ENCODE results near the gene SMURF1.

DNA sequence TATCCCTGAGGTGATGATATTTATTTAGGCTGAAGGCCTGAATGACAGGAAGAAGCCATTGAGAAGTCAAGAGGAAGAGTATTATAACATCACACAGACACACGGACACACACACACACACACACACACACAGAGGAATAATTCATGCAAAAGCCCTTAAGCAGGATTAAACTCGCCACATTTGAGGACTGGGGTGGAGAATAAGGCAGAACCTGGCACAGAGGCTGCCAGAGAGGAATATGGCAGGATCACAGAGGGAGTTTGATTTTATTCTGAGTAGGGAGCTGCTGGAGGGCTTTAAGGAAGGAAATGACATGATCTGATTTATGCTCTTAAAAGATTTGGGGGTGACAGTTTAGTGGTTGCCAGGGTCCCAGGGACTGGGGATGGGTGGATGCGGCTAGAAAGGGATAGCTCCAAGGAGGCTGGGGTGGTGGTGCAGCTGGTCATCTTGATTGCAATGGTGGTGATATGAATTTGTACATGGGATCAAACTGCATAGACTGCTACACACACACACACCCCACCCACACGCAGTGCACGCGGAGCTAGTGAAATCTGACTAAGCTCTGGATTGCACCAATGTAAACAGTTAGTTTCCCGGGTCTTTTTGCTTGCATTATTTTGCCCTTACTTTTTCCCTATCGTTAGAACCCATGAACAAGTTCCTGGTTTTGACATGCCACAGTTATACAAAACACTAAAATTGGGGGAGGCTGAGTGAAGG lies 11.2 kb downstream of the SMURF1 start:
- TF ChIP-seq, protein P1, sequence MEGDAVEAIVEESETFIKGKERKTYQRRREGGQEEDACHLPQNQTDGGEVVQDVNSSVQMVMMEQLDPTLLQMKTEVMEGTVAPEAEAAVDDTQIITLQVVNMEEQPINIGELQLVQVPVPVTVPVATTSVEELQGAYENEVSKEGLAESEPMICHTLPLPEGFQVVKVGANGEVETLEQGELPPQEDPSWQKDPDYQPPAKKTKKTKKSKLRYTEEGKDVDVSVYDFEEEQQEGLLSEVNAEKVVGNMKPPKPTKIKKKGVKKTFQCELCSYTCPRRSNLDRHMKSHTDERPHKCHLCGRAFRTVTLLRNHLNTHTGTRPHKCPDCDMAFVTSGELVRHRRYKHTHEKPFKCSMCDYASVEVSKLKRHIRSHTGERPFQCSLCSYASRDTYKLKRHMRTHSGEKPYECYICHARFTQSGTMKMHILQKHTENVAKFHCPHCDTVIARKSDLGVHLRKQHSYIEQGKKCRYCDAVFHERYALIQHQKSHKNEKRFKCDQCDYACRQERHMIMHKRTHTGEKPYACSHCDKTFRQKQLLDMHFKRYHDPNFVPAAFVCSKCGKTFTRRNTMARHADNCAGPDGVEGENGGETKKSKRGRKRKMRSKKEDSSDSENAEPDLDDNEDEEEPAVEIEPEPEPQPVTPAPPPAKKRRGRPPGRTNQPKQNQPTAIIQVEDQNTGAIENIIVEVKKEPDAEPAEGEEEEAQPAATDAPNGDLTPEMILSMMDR (IDR thresholded peaks at IDR 0.05) = no peak
- TF ChIP-seq POLR2A (IDR thresholded peaks at IDR 0.05) = no peak
- TF ChIP-seq EP300 (IDR thresholded peaks at IDR 0.05) = no peak
